Measurements from ENCODE around the gene SLC25A38.
A peak's percentile ranks its signal among the peaks of the same experiment; 100 is the strongest.

Gene SLC25A38

GRCh38 chr3:39385456-39386090, 2.4 kb downstream of the SLC25A38 start:
- Histone ChIP-seq H3K9me3 (ENCODE audit: control insufficient read depth, insufficient read depth, low read length) (no peaks in the 10 kb centered on the region), H3K4me1 (ENCODE audit: insufficient read depth, low read length) (peaks cover 10% of the 10 kb centered on the region), H3K36me3 (ENCODE audit: insufficient read depth, low read length) (0 out of 2 replicates have a peak, but pooled peaks cover 5% of the 10 kb centered on the region), H3K9ac (ENCODE audit: low read depth, low read length) (peak overlapping the region; percentile 76; the same call in 1 of the 2 replicates)

- Histone ChIP-seq H3K4me1 (ENCODE audit: insufficient read depth, low read length) (peaks cover 10% of the 10 kb centered on the region), H3K36me3 (ENCODE audit: insufficient read depth, low read length) (peaks cover 9% of the 10 kb centered on the region; the same call in 1 of the 2 replicates), H3K9ac (ENCODE audit: low read depth, low read length) (no peak overlapping the region), H3K9me3 (ENCODE audit: control insufficient read depth, insufficient read depth, low read length) (no peaks in the 10 kb centered on the region)
These were observed 3.1 kb downstream of the SLC25A38 start for GRCh38 chr3:39386318-39386717.

- no peak overlapping the region for H3K9ac ChIP-seq (ENCODE audit: low read depth, low read length)
- H3K4me1 ChIP-seq (ENCODE audit: insufficient read depth, low read length) = peaks cover 10% of the 10 kb centered on the region
These were observed 4.3 kb downstream of the SLC25A38 start for GRCh38 chr3:39387411-39387975.

GRCh38 chr3:39388153-39388552, 5.0 kb downstream of the SLC25A38 start:
- H3K36me3 ChIP-seq (ENCODE audit: insufficient read depth, low read length) = peaks cover 15% of the 10 kb centered on the region
- no peak overlapping the region for H3K9ac ChIP-seq (ENCODE audit: low read depth, low read length)
- no peaks in the 10 kb centered on the region for H3K9me3 ChIP-seq (ENCODE audit: control insufficient read depth, insufficient read depth, low read length)
- H3K4me1 ChIP-seq (ENCODE audit: insufficient read depth, low read length) = peaks cover 10% of the 10 kb centered on the region

More at GRCh38 chr3:39387411-39387975, 4.3 kb downstream of the SLC25A38 start:
- Histone ChIP-seq H3K9me3 (ENCODE audit: control insufficient read depth, insufficient read depth, low read length) (no peaks in the 10 kb centered on the region), H3K36me3 (ENCODE audit: insufficient read depth, low read length) (peaks cover 12% of the 10 kb centered on the region; the same call in 1 of the 2 replicates)

GRCh38 chr3:39388741-39389248, 5.6 kb downstream of the SLC25A38 start:
- no peaks in the 10 kb centered on the region for H3K9me3 ChIP-seq (ENCODE audit: control insufficient read depth, insufficient read depth, low read length)
- H3K36me3 ChIP-seq (ENCODE audit: insufficient read depth, low read length) = peaks cover 15% of the 10 kb centered on the region
- H3K9ac ChIP-seq (ENCODE audit: low read depth, low read length) = no peak overlapping the region
- H3K4me1 ChIP-seq (ENCODE audit: insufficient read depth, low read length) = peaks cover 10% of the 10 kb centered on the region

- Histone ChIP-seq H3K4me1 (ENCODE audit: insufficient read depth, low read length) (peaks cover 7% of the 10 kb centered on the region), H3K36me3 (ENCODE audit: insufficient read depth, low read length) (peaks cover 20% of the 10 kb centered on the region), H3K9me3 (ENCODE audit: control insufficient read depth, insufficient read depth, low read length) (no peaks in the 10 kb centered on the region), H3K9ac (ENCODE audit: low read depth, low read length) (no peak overlapping the region)
These were observed 7.0 kb downstream of the SLC25A38 start for GRCh38 chr3:39390181-39390580.

GRCh38 chr3:39396690-39397089, 13.5 kb downstream of the SLC25A38 start:
- no peaks in the 10 kb centered on the region for H3K9me3 ChIP-seq (ENCODE audit: control insufficient read depth, insufficient read depth, low read length)
- peaks cover 4% of the 10 kb centered on the region; the same call in 1 of the 2 replicates for H3K4me1 ChIP-seq (ENCODE audit: insufficient read depth, low read length)
- H3K36me3 ChIP-seq (ENCODE audit: insufficient read depth, low read length) = peaks cover 10% of the 10 kb centered on the region; the same call in 1 of the 2 replicates
- H3K9ac ChIP-seq (ENCODE audit: low read depth, low read length) = no peak overlapping the region

- Histone ChIP-seq H3K36me3 (ENCODE audit: insufficient read depth, low read length) (peaks cover 7% of the 10 kb centered on the region; the same call in 1 of the 2 replicates), H3K9me3 (ENCODE audit: control insufficient read depth, insufficient read depth, low read length) (no peaks in the 10 kb centered on the region), H3K9ac (ENCODE audit: low read depth, low read length) (no peak overlapping the region), H3K4me1 (ENCODE audit: insufficient read depth, low read length) (peaks cover 9% of the 10 kb centered on the region; the same call in 1 of the 2 replicates)
These were observed 15.5 kb downstream of the SLC25A38 start for GRCh38 chr3:39398700-39399099.

- peaks cover 3% of the 10 kb centered on the region; the same call in 1 of the 2 replicates for H3K36me3 ChIP-seq (ENCODE audit: insufficient read depth, low read length)
- H3K9me3 ChIP-seq (ENCODE audit: control insufficient read depth, insufficient read depth, low read length) = no peaks in the 10 kb centered on the region
These were observed 18.8 kb downstream of the SLC25A38 start for GRCh38 chr3:39401983-39402382.

GRCh38 chr3:39404943-39405686, 21.9 kb downstream of the SLC25A38 start:
- Histone ChIP-seq H3K9ac (ENCODE audit: low read depth, low read length) (peak overlapping the region; percentile 64), H3K4me1 (ENCODE audit: insufficient read depth, low read length) (peaks cover 20% of the 10 kb centered on the region; the same call in 1 of the 2 replicates), H3K9me3 (ENCODE audit: control insufficient read depth, insufficient read depth, low read length) (no peaks in the 10 kb centered on the region), H3K36me3 (ENCODE audit: insufficient read depth, low read length) (peaks cover 26% of the 10 kb centered on the region)

More at GRCh38 chr3:39401983-39402382, 18.8 kb downstream of the SLC25A38 start:
- H3K9ac ChIP-seq (ENCODE audit: low read depth, low read length) = no peak overlapping the region
- H3K4me1 ChIP-seq (ENCODE audit: insufficient read depth, low read length) = peaks cover 12% of the 10 kb centered on the region; the same call in 1 of the 2 replicates

- H3K9ac ChIP-seq (ENCODE audit: low read depth, low read length) = peak overlapping the region; percentile 64
- peaks cover 31% of the 10 kb centered on the region for H3K36me3 ChIP-seq (ENCODE audit: insufficient read depth, low read length)
- H3K4me1 ChIP-seq (ENCODE audit: insufficient read depth, low read length) = peaks cover 20% of the 10 kb centered on the region; the same call in 1 of the 2 replicates
- H3K9me3 ChIP-seq (ENCODE audit: control insufficient read depth, insufficient read depth, low read length) = no peaks in the 10 kb centered on the region
These were observed 22.7 kb downstream of the SLC25A38 start for GRCh38 chr3:39405687-39406367.

GRCh38 chr3:39406368-39407258, 23.4 kb downstream of the SLC25A38 start, which contains the start of gene RPSA:
Gene RPSA (plus strand): TSS chr3:39406720. CDS start chr3:39407654, 934 bp downstream.
- Histone ChIP-seq H3K36me3 (ENCODE audit: insufficient read depth, low read length) (peaks cover 38% of the 10 kb centered on the region), H3K9ac (ENCODE audit: low read depth, low read length) (peak within 1 kb of the TSS; percentile 92), H3K4me1 (ENCODE audit: insufficient read depth, low read length) (peaks cover 17% of the 10 kb centered on the region; the same call in 1 of the 2 replicates), H3K9me3 (ENCODE audit: control insufficient read depth, insufficient read depth, low read length) (no peaks in the 10 kb centered on the region)

GRCh38 chr3:39407259-39407629, 24.1 kb downstream of the SLC25A38 start:
- peak overlapping the region; percentile 92 for H3K9ac ChIP-seq (ENCODE audit: low read depth, low read length)
- H3K36me3 ChIP-seq (ENCODE audit: insufficient read depth, low read length) = peaks cover 39% of the 10 kb centered on the region
- no peaks in the 10 kb centered on the region for H3K9me3 ChIP-seq (ENCODE audit: control insufficient read depth, insufficient read depth, low read length)
- H3K4me1 ChIP-seq (ENCODE audit: insufficient read depth, low read length) = peaks cover 11% of the 10 kb centered on the region; the same call in 1 of the 2 replicates
